ENCODE measurements around the gene ZNF844. TPM values are rescaled to one million over a fixed set of nuclear protein-coding genes. Genes with fewer than 3 reads are reported as not detected.

Gene ZNF844
- total and polyA plus RNA-seq, 2 of the 8 experiments (the other 6 are each of a cell fraction or from before 2014, with no cell fraction given): 3.1 to 9.8 TPM

GRCh38 chr19:12112701-12113100 lies 48.2 kb downstream of the ZNF844 start:
- no peak overlapping the region for H3K56ac ChIP-seq (replicated peaks; ENCODE audit: insufficient read length, low read depth, low read length)
- peaks cover 0 to 10% of the 10 kb centered on the region in 2 experiments; a peak in 2 of 4 replicates for H3K79me2 ChIP-seq (ENCODE audit: control insufficient read depth in 1 of 2, insufficient read depth in 2 of 2, low read length in 2 of 2)
- CTCF ChIA-PET (ENCODE audit: partially characterized antibody): interaction anchor here (0.6 kb wide), 1 partner anchor 85 kb away, joined by 3 read pairs; no protein-coding TSS in a partner anchor
- peaks cover 53 to 67% of the 10 kb centered on the region in 2 experiments for H3K9me3 ChIP-seq (ENCODE audit: insufficient read depth in 2 of 2, low read depth in 1 of 2, low read length in 1 of 2)
- H3K27me3 ChIP-seq (replicated peaks in 1 of 4; ENCODE audit: control insufficient read depth in 3 of 4, extremely low read depth in 1 of 4, insufficient read depth in 3 of 4, low read length in 3 of 4): no peaks in the 10 kb centered on the region
- no peak overlapping the region for H3K4me2 ChIP-seq (ENCODE audit: insufficient read depth in 1 of 2, low read depth in 2 of 2, low read length in 2 of 2)
- WGBS, 2 experiments (ENCODE audit: extremely low coverage in 1 of 2, insufficient coverage in 1 of 2, insufficient read length in 1 of 2, insufficient replicate concordance in 2 of 2, low coverage in 1 of 2, low lambda C conversion rate in 2 of 2, missing lambda C conversion rate in 1 of 2): 93% methylated on average over 8 of the region's 8 CpGs; no CpG with 5 or more reads in 1 of the 2 experiments
- H3K4me3 ChIP-seq (ENCODE audit: extremely low read depth in 1 of 4, insufficient read depth in 2 of 4, low read depth in 3 of 4, low read length in 4 of 4): peak overlapping the region in 1 of 4 experiments; percentile 26; a peak in 1 of 8 replicates
- no peak overlapping the region for H3K14ac ChIP-seq (ENCODE audit: insufficient read length)
- no peak overlapping the region for H3K9ac ChIP-seq (replicated peaks in 1 of 4; ENCODE audit: extremely low read depth in 1 of 4, low read depth in 3 of 4, low read length in 3 of 4)
- H2BK12ac ChIP-seq (ENCODE audit: low read depth, low read length): no peak overlapping the region
- no peak overlapping the region for H2AFZ ChIP-seq (ENCODE audit: low read length)
- no peaks in the 10 kb centered on the region for H4K20me1 ChIP-seq (replicated peaks in 1 of 2; ENCODE audit: control insufficient read depth in 1 of 2, insufficient read depth in 2 of 2, low read length in 2 of 2)
- no peak overlapping the region for H2BK20ac ChIP-seq (ENCODE audit: low read length)
- no peaks in the 10 kb centered on the region for H3K23me2 ChIP-seq (ENCODE audit: low read depth, low read length)
- no peak overlapping the region for H4K8ac ChIP-seq (ENCODE audit: extremely low read depth, insufficient read depth, low read length)
- no peak overlapping the region for H4K5ac ChIP-seq (ENCODE audit: insufficient read length, low read depth, low read length)
- no peak overlapping the region for H2BK5ac ChIP-seq (ENCODE audit: low read depth, low read length)
- H2BK120ac ChIP-seq (replicated peaks; ENCODE audit: low read depth, low read length): no peak overlapping the region
- no peak overlapping the region for H3K27ac ChIP-seq (ENCODE audit: low read depth, low read length)
- DNase-seq (ENCODE audit: low read depth in 1 of 2, low spot score in 2 of 2): no peak
- no peaks in the 10 kb centered on the region for H3K4me1 ChIP-seq (replicated peaks in 1 of 4; ENCODE audit: control insufficient read depth in 3 of 4, insufficient read depth in 4 of 4, low read length in 3 of 4)
- no peak overlapping the region for H3K4ac ChIP-seq (replicated peaks; ENCODE audit: insufficient read length, low read depth, low read length)
- H2AK5ac ChIP-seq (ENCODE audit: low read depth, low read length): no peak overlapping the region
- H3K79me1 ChIP-seq (ENCODE audit: low read depth, low read length): no peaks in the 10 kb centered on the region
- no peak overlapping the region for H3K23ac ChIP-seq (ENCODE audit: insufficient read length)
- H4K91ac ChIP-seq (replicated peaks; ENCODE audit: insufficient read length, low read length): no peak overlapping the region
- H2BK15ac ChIP-seq (ENCODE audit: low read length): no peak overlapping the region
- no peak for FAIRE-seq
- peaks cover 19 to 77% (median 46%) of the 10 kb centered on the region in 4 experiments for H3K36me3 ChIP-seq (ENCODE audit: control insufficient read depth in 2 of 4, insufficient read depth in 4 of 4, low read length in 3 of 4)
- H3K18ac ChIP-seq (ENCODE audit: extremely low read depth, low read length): no peak overlapping the region
- POLR2A ChIA-PET (ENCODE audit: partially characterized antibody): interaction anchor here (0.6 to 1.7 kb wide), 3 partner anchors 9 to 135 kb away, joined by 3 to 6 read pairs (median 5); no protein-coding TSS in a partner anchor
- TF ChIP-seq SUZ12 (IDR thresholded peaks at IDR 0.05; ENCODE audit: low read length): no peak
- TF ChIP-seq CTCF (IDR thresholded peaks at IDR 0.05; ENCODE audit: control extremely low read depth in 1 of 3, insufficient read depth in 1 of 3, low read depth in 1 of 3, low read length in 3 of 3): no peak
- TF ChIP-seq EP300 (IDR thresholded peaks at IDR 0.05; ENCODE audit: borderline replicate concordance in 1 of 2, low read depth in 2 of 2, low read length in 2 of 2): no peak
- TF ChIP-seq ASH2L (IDR thresholded peaks at IDR 0.05; ENCODE audit: low read length): no peak
- no peak for TF ChIP-seq CHD1 (IDR thresholded peaks at IDR 0.05; ENCODE audit: low read depth, low read length)
- TF ChIP-seq HDAC6 (IDR thresholded peaks at IDR 0.05; ENCODE audit: low read depth, low read length): no peak
- TF ChIP-seq ATF3 (IDR thresholded peaks at IDR 0.05; ENCODE audit: insufficient read depth, low read depth, low read length): no peak
- TF ChIP-seq SP2 (IDR thresholded peaks at IDR 0.05; ENCODE audit: low read length): no peak
- no peak for TF ChIP-seq CREB1 (IDR thresholded peaks at IDR 0.05)
- TF ChIP-seq CHD2 (IDR thresholded peaks at IDR 0.05; ENCODE audit: low read length): no peak
- no peak for TF ChIP-seq RAD21 (IDR thresholded peaks at IDR 0.05 in 1 of 2, conservative IDR thresholded peaks at IDR 0.05 in 1 of 2; ENCODE audit: low read depth in 2 of 2, low read length in 2 of 2)

All from H1 (cell line).